SK-N-MC (cell line): ENCODE results near the gene PCDHGB3.

Experiments used
- EZH2 ChIP-seq: fragments of 200-600 bp; sonication (generic); IDR thresholded peaks from one replicate; pipeline ENCODE4 v1.6.1; 2017; ENCODE audit warnings: antibody characterized with exemption
- POLR2AphosphoS5 ChIP-seq: IDR thresholded peaks from 2 replicates; pipeline ENCODE4 v1.6.1; 2012; ENCODE audit warnings: mild to moderate bottlenecking, low read depth, low read length, borderline replicate concordance

DNA sequence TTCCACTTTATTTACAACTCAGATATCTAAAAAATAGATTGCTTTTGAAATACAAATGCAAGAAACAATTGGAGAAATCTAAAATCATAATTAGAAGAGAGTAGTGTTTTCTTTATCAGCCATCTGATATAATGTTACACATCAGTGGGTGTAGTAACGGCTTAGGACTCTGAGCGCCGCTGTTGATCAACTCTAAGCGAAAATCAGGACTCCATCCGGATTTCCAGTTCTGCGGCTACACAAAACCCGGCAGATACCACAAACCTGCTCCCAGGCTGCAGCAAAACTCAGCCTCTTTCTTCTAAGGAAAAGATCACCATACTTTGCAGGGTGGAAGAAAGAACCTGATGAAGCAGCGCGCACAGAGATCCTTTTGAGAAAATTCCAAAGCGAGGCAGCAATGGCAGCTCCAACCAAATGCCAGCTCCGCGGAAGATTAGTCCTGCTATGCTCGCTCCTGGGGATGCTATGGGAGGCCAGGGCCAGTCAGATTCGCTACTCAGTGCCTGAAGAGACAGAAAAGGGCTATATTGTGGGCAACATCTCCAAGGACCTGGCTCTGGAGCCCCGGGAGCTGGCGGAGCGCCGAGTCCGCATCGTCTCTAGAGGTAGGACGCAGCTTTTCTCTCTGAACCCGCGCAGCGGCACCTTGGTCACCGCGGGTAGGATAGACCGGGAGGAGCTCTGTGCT lies 32.7 kb downstream of the PCDHGB3 start, which contains the start of gene PCDHGA9:
- TF ChIP-seq POLR2AphosphoS5, result no peak
- TF ChIP-seq EZH2, result no peak
